PC-3 (cell line): ENCODE data around the gene UBAC2. TPM values are rescaled to one million over a fixed set of nuclear protein-coding genes. Genes with fewer than 3 reads are reported as not detected.

Experiments used
- ATAC-seq: fragments of 200-7000 bp; cut with Tn5 transposase; 2 replicates; pipeline ENCODE4 v1.9.1; 2020; ENCODE audit warnings: mild to moderate bottlenecking, moderate library complexity
- BruUV-seq: library from RNA; stranded (reverse); fragments of 400-500 nt; replicated peaks from 2 replicates; lab custom pipeline; 2021; lab: Mats Ljungman, UMichigan
- CTCF ChIA-PET: fragments of 300-600 bp; sonication (Branson Sonifier 250); formaldehyde crosslinking; loops from one replicate; lab custom pipeline; 2022; ENCODE audit warnings: antibody characterized with exemption; lab: Charles Lee
- POLR2A ChIA-PET: fragments of 300-600 bp; sonication (Branson Sonifier 250); formaldehyde crosslinking; loops from one replicate; lab custom pipeline; 2022; ENCODE audit warnings: antibody characterized with exemption; ENCODE audit not compliant: unreplicated experiment; lab: Charles Lee
- DNase-seq: peaks from one replicate; pipeline ENCODE4 v3.0.0-alpha.2; 2015
- H2AFZ ChIP-seq: fragments of 300-600 bp; sonication (generic); 2 replicates; pipeline ENCODE4 v1.6.0; 2016; ENCODE audit warnings: antibody characterized with exemption, low read length
- H3F3A ChIP-seq: fragments of 300-600 bp; sonication (generic); one replicate; pipeline ENCODE4 v1.6.0; 2017; ENCODE audit warnings: antibody characterized with exemption, low read length, control low read depth, mild to moderate bottlenecking; ENCODE audit not compliant: unreplicated experiment
- H3K27ac ChIP-seq: fragments of 300-600 bp; sonication (generic); 2 replicates; pipeline ENCODE4 v1.5.1; 2016; ENCODE audit warnings: mild to moderate bottlenecking, low read length
- H3K27me3 ChIP-seq: fragments of 300-600 bp; sonication (generic); 2 replicates; pipeline ENCODE4 v1.6.1; 2016; ENCODE audit warnings: low read length, mixed read lengths
- H3K36me3 ChIP-seq: fragments of 300-600 bp; sonication (generic); 2 replicates; pipeline ENCODE4 v1.6.1; 2016; ENCODE audit warnings: low read depth, mixed run types, low read length, mixed read lengths
- H3K4me1 ChIP-seq: fragments of 300-600 bp; sonication (generic); 2 replicates; pipeline ENCODE4 v1.5.1; 2016; ENCODE audit warnings: low read length; ENCODE audit not compliant: insufficient read depth
- H3K4me2 ChIP-seq: fragments of 300-600 bp; sonication (generic); 2 replicates; pipeline ENCODE4 v1.6.0; 2016; ENCODE audit warnings: low read length
- H3K4me3 ChIP-seq: fragments of 300-600 bp; sonication (generic); 2 replicates; pipeline ENCODE4 v1.5.1; 2016; ENCODE audit warnings: mild to moderate bottlenecking, low read length, mixed read lengths
- H3K79me2 ChIP-seq: fragments of 300-600 bp; sonication (generic); 2 replicates; pipeline ENCODE4 v1.6.1; 2017; ENCODE audit warnings: low read length, mixed read lengths
- H3K9ac ChIP-seq: fragments of 300-600 bp; sonication (generic); 2 replicates; pipeline ENCODE4 v1.6.0; 2016; ENCODE audit warnings: mild to moderate bottlenecking, low read length
- H3K9me2 ChIP-seq: fragments of 300-600 bp; sonication (generic); replicated peaks from 2 replicates; pipeline ENCODE4 v1.6.1; 2016; ENCODE audit warnings: mixed run types, low read length, mixed read lengths
- H3K9me3 ChIP-seq: fragments of 300-600 bp; sonication (generic); 2 replicates; pipeline ENCODE4 v1.6.1; 2016; ENCODE audit warnings: low read length, mixed read lengths
- H4K20me1 ChIP-seq: fragments of 300-600 bp; sonication (generic); 2 replicates; pipeline ENCODE4 v1.6.1; 2016; ENCODE audit warnings: low read length, mixed read lengths
- EZH2 ChIP-seq: fragments of 300-600 bp; sonication (generic); IDR thresholded peaks from one replicate; pipeline ENCODE4 v1.6.1; 2017; ENCODE audit warnings: antibody characterized with exemption, mild to moderate bottlenecking, low read length; ENCODE audit not compliant: unreplicated experiment
- EZH2phosphoT487 ChIP-seq: fragments of 300-600 bp; sonication (generic); IDR thresholded peaks from 2 replicates; pipeline ENCODE4 v1.6.1; 2018; ENCODE audit warnings: mild to moderate bottlenecking, antibody characterized with exemption, low read length, borderline replicate concordance
- intact Hi-C: fragments of 100-400 bp; cut with micrococcal nuclease; formaldehyde crosslinking; loops from 2 replicates; pipeline ENCODE4 v1.9.0; 2023
- total RNA-seq: library from RNA; depleted of rRNA; stranded (reverse); fragments of >200 nt; gene quantifications from 2 replicates; pipeline ENCODE4 v1.2.3, GENCODE V29; 2014
- TF ChIP-seq, protein P1 (sequence below): fragments of 300-600 bp; sonication (generic); conservative IDR thresholded peaks from 2 replicates; pipeline ENCODE4 v1.5.1; 2017; ENCODE audit warnings: antibody characterized with exemption, low read depth, mild to moderate bottlenecking, low read length

UBAC2 gene
- total RNA-seq, 1 experiment from 2014 or later = 34.5 TPM

GRCh38 chr13:99197117-99197651 lies 3.5 kb upstream of the UBAC2 start:
- H3K27me3 ChIP-seq = no peaks in the 10 kb centered on the region
- H4K20me1 ChIP-seq = no peaks in the 10 kb centered on the region
- H3K4me3 ChIP-seq = peak overlapping the region; percentile 99; the same call in 1 of the 2 replicates
- H3K9ac ChIP-seq = peak overlapping the region; percentile 29
- H3K27ac ChIP-seq = peak overlapping the region; percentile 93
- POLR2A ChIA-PET = no interaction called here
- H3K9me2 ChIP-seq = no peaks in the 10 kb centered on the region
- ATAC-seq (peak; percentile 30), DNase-seq (peak; percentile 77)
- no peak for TF ChIP-seq EZH2
- TF ChIP-seq EZH2phosphoT487 = no peak
- TF ChIP-seq, protein P1, sequence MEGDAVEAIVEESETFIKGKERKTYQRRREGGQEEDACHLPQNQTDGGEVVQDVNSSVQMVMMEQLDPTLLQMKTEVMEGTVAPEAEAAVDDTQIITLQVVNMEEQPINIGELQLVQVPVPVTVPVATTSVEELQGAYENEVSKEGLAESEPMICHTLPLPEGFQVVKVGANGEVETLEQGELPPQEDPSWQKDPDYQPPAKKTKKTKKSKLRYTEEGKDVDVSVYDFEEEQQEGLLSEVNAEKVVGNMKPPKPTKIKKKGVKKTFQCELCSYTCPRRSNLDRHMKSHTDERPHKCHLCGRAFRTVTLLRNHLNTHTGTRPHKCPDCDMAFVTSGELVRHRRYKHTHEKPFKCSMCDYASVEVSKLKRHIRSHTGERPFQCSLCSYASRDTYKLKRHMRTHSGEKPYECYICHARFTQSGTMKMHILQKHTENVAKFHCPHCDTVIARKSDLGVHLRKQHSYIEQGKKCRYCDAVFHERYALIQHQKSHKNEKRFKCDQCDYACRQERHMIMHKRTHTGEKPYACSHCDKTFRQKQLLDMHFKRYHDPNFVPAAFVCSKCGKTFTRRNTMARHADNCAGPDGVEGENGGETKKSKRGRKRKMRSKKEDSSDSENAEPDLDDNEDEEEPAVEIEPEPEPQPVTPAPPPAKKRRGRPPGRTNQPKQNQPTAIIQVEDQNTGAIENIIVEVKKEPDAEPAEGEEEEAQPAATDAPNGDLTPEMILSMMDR = no peak
- peaks cover 34% of the 10 kb centered on the region for H3K79me2 ChIP-seq
- H3K9me3 ChIP-seq = no peaks in the 10 kb centered on the region
- peak overlapping the region; percentile 90 for H3K4me2 ChIP-seq
- H2AFZ ChIP-seq = peak overlapping the region; percentile 21; the same call in 1 of the 2 replicates
- peaks cover 45% of the 10 kb centered on the region for H3K4me1 ChIP-seq
- CTCF ChIA-PET = interaction anchor here (1.2 to 1.4 kb wide), 2 partner anchors 21 to 69 kb away, joined by 3 to 9 read pairs; no protein-coding TSS in a partner anchor
- H3K36me3 ChIP-seq = no peaks in the 10 kb centered on the region
- H3F3A ChIP-seq = peaks cover 11% of the 10 kb centered on the region
- intact Hi-C loops = loop anchor here (2.0 to 10.0 kb wide), 2 partner anchors 32 to 318 kb away; no protein-coding TSS in a partner anchor
- no TSS peak for BruUV-seq

DNA sequence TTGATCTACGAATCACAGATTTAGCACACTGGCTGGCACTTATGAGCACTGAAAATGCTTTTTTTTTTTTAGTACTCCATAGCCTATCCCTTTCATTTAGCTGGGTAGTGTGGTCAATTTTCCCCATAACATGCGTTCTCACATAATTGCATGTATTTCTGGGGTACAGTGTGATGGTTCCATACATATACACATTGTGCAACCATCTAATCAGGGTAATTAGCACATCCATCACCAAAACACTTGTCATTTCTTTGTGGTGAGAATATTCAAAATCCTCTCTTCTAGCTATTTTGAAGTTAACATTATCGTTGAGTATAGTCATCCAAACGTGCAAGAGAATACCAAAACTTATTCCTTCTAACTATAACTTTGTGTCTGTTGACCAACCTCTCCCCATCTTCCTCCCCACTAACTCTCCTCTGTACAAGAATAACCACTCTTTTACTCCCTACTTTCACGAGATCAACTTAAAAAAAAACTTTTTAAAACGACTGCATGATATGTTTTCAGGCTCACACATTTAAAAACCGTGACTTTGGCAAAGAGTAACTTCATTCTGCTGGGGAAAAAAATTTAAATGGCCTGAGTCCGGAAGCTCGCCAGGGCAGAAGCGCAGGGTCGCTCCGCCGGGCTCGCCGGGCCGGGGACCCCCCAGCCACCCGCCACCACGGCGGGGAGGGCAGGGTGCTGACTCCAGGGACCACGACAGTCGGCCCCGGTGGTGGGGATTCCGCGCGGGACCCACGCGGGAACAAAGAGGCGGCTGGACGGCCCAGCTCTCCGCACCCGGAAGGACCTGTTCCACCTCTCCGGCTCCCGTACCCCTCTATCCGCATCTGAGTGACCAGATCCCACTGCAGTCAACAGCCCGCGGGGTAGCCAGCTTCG lies 868 bp upstream of the UBAC2 start:
- Histone ChIP-seq H3K36me3 (no peaks in the 10 kb centered on the region), H3K4me1 (peaks cover 46% of the 10 kb centered on the region), H3K4me2 (peak overlapping the region; percentile 90), H3K27ac (peak overlapping the region; percentile 93), H3K79me2 (peaks cover 59% of the 10 kb centered on the region), H3K27me3 (no peaks in the 10 kb centered on the region), H3K9me2 (no peaks in the 10 kb centered on the region), H4K20me1 (peaks cover 7% of the 10 kb centered on the region; the same call in 1 of the 2 replicates), H2AFZ (peak overlapping the region; percentile 56), H3K4me3 (peak overlapping the region; percentile 99), H3K9me3 (no peaks in the 10 kb centered on the region), H3F3A (peaks cover 11% of the 10 kb centered on the region), H3K9ac (peak overlapping the region; percentile 99)
- ATAC-seq (no peak), DNase-seq (no peak)
- no peak for TF ChIP-seq EZH2
- TF ChIP-seq, protein P1 = no peak
- no peak for TF ChIP-seq EZH2phosphoT487
- CTCF ChIA-PET = interaction anchor here (0.6 to 0.7 kb wide), 2 partner anchors 24 to 67 kb away, joined by 3 to 4 read pairs; no protein-coding TSS in a partner anchor
- BruUV-seq = TSS peak; percentile 69
- intact Hi-C loops = loop anchor here (10.0 kb wide), 1 partner anchor 315 kb away; no protein-coding TSS in a partner anchor
- POLR2A ChIA-PET = interaction anchor here (0.6 kb wide), 1 partner anchor 1765 kb away, joined by 4 read pairs; no protein-coding TSS in a partner anchor
